ENCODE results near the gene PPP1CA.
A peak's percentile ranks its signal among the peaks of the same experiment; 100 is the strongest.

PPP1CA gene

GRCh38 chr11:67392183-67392715 lies 9.4 kb downstream of the PPP1CA start:
- TF ChIP-seq, protein P1, sequence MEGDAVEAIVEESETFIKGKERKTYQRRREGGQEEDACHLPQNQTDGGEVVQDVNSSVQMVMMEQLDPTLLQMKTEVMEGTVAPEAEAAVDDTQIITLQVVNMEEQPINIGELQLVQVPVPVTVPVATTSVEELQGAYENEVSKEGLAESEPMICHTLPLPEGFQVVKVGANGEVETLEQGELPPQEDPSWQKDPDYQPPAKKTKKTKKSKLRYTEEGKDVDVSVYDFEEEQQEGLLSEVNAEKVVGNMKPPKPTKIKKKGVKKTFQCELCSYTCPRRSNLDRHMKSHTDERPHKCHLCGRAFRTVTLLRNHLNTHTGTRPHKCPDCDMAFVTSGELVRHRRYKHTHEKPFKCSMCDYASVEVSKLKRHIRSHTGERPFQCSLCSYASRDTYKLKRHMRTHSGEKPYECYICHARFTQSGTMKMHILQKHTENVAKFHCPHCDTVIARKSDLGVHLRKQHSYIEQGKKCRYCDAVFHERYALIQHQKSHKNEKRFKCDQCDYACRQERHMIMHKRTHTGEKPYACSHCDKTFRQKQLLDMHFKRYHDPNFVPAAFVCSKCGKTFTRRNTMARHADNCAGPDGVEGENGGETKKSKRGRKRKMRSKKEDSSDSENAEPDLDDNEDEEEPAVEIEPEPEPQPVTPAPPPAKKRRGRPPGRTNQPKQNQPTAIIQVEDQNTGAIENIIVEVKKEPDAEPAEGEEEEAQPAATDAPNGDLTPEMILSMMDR (IDR thresholded peaks at IDR 0.05) = no peak

DNA sequence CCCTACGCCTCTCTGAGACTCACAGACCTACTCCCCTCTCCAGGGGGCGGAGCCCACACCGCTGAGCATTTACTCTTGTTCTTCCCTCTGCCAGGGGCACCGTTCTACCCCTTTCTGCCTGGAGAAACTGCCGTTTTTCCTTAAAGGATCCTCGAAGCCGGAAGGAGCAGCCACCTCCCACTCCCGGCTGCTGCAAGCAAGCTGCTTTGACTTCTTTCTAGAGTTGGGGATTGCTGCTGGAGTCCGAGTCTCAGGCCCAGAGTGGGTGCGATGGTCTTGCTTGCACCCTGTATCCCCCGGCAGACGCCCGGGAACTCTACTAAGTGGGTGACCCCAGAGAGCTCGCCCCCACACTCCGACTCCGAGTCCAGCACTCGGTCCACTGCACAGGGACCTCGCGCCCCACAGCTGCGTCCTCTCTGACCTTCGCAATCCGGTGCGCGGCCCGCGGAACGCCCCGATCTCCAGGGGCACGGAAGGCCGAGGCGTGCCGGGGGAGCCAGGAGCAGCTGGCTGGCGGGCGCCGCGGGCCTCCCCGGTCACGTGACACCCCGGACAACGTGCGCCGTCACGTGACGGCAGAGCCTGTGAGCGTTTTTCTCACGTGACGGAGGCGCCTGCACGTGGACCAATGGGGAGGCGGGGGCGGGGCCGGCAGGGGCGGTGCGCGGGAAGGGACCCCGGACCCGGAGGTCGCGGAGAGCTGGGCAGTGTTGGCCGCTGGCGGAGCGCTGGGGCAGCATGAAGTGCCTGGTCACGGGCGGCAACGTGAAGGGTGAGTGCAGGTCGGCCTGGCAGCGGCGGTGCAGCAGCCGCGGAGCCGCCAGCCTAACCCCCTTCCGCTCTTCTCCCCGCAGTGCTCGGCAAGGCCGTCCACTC lies 10.1 kb downstream of the PPP1CA start, which contains the start of gene RAD9A:
RAD9A (plus strand) TSS at position 683 of the 879 bp plus-strand sequence; CDS start at position 742, 59 bp downstream.
- TF ChIP-seq, protein P1 (IDR thresholded peaks at IDR 0.05) = no peak

GRCh38 chr11:67390947-67391303 lies 10.7 kb downstream of the PPP1CA start:
- TF ChIP-seq, protein P1 (IDR thresholded peaks at IDR 0.05) = no peak

DNA sequence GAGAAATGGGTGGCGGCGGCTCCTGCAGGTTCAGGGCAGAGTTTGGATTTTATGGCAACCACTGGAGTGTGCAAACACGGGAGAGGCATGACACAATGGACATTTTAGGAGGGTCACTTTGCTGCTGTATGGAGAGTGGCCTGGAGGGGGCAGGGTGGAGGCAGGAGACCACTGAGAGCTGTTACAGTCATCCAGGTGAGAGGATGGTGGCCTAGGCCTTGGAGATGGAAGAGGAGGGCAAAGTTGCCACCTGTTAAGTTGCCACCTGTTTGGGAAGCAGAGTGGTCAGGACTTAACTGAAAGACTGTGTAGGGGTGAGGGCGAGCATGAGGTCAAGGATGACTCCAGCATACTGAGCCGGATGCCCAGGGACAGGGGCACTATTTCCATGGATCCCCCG lies 12.2 kb downstream of the PPP1CA start:
- TF ChIP-seq, protein P1 (IDR thresholded peaks at IDR 0.05) = peak; percentile 43; the same call in 1 of the 2 replicates

- TF ChIP-seq, protein P1 (IDR thresholded peaks at IDR 0.05) = no peak
These were observed 14.1 kb downstream of the PPP1CA start for GRCh38 chr11:67387518-67387917.

GRCh38 chr11:67387069-67387468 lies 14.6 kb downstream of the PPP1CA start:
- TF ChIP-seq, protein P1 (IDR thresholded peaks at IDR 0.05) = no peak

DNA sequence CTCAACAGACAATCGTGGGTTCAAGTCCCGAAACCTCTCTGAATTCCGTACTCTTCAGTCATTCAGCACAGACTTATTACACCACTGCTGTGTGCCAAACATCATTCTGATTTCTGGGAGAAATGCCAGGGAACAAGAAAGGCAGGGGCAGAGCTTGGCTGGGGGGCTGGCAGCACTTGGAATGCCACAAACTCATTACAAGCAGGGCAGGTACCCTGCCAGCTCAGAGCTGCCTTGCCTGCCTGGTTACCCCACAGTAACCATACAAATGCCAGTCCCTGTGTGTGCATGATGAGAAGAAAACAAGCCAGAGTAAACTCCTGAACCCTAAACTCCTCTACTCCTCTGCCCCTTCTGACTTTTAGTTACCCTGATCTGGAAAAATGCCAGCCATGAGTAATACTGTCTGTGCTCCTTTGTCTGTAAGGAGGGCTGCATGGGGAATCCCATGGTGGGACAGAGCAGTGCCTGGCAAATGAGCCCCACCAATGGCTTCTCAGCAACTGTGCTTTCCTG lies 16.7 kb downstream of the PPP1CA start:
- TF ChIP-seq, protein P1 (IDR thresholded peaks at IDR 0.05) = no peak
